GM18861 (cell line): ENCODE measurements around the gene FMN2.

Source experiments
- ATAC-seq: cut with Tn5 transposase; IDR thresholded peaks from one replicate; pipeline ENCODE4 v1.9.1; 2021; ENCODE audit not compliant: unreplicated experiment

Gene FMN2

GRCh38 chr1:240192851-240193250 is 101.2 kb downstream of the FMN2 start:
- ATAC-seq = no peak

- ATAC-seq = no peak
These were observed 102.0 kb downstream of the FMN2 start for GRCh38 chr1:240193679-240194078.

GRCh38 chr1:240194120-240194519 is 102.4 kb downstream of the FMN2 start:
- no peak for ATAC-seq

GRCh38 chr1:240198376-240198775 is 106.7 kb downstream of the FMN2 start:
- no peak for ATAC-seq

- no peak for ATAC-seq
These were observed 108.3 kb downstream of the FMN2 start for GRCh38 chr1:240199758-240200645.

DNA sequence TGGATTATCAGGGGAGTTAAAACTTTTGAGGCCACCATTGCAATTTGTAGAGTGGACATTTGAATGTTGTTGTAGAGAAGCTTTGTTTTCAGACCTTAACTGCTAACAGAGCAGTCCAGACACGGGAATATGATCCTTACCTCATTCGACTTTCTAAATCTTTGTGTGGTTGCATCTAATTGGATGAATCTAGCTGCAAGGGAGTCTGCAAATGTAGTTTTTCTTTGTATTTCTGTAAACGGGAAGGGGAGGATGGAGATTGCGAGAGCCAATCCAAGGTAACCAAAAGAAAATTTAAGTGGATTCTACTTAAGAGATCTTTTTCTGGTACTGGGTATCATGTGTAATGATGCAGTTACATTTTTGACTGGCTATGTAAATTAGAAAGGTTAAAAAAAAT is 110.2 kb downstream of the FMN2 start:
- ATAC-seq = no peak

DNA sequence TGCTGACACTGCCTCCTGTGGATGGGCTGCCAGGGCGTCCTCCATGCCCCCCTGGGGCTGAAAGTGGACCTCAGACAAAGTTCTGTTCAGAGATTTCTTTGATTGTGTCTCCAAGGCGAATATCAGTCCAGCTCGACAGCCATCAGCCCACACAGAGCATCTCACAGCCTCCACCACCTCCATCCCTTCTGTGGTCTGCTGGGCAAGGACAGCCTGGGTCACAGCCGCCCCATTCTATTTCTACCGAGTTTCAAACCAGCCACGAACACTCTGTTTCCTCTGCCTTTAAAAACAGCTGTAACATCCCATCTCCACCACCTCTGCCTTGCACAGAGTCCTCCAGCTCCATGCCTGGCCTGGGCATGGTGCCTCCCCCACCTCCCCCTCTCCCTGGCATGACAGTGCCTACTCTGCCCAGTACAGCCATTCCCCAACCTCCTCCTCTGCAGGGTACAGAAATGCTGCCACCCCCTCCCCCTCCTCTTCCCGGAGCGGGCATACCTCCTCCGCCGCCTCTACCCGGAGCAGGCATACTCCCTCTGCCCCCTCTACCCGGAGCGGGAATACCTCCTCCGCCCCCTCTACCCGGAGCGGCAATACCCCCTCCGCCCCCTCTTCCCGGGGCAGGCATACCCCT is 115.5 kb downstream of the FMN2 start:
- ATAC-seq = no peak

- no peak for ATAC-seq
These were observed 118.3 kb downstream of the FMN2 start for GRCh38 chr1:240210026-240210425.

GRCh38 chr1:240212556-240212955 is 120.9 kb downstream of the FMN2 start:
- no peak for ATAC-seq

- no peak for ATAC-seq
These were observed 125.7 kb downstream of the FMN2 start for GRCh38 chr1:240217403-240217802.

DNA sequence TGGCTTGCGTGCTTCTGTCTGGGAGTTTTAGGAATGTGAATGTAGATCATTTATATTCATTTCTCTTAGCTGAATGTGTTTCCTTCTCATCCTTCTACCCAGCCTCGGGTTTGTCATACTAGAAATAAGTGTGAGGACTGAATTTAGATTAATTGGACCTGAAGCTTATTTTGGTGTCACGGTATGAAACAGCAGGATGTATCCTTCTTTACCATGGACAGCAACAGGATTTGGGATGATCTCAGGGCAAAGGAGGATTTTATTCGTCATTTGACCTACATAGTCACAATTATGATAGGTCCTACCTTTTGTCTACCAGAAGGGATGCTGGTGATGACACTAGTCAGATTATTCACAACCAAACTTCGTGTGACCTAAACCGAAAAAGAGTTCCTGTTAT is 127.4 kb downstream of the FMN2 start:
- no peak for ATAC-seq

DNA sequence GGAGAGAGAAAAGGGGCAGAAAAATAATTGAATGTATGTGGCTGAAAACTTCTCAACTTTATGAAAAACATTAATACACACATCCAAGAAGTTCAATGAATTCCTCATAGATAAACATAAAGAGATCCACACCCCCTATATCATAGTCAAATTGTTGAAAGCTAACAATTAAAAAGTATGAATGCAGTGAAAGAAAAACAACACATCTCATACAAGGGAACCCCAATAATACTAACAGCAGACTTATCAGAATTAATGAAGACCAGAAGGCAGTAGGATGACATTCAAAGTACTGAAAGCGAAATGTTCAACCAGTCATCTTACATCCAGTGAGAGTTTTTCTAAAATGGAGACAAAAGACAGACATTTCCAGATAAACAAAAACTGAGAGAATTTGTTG is 134.4 kb downstream of the FMN2 start:
- no peak for ATAC-seq

- ATAC-seq = no peak
These were observed 139.1 kb downstream of the FMN2 start for GRCh38 chr1:240230816-240231215.

DNA sequence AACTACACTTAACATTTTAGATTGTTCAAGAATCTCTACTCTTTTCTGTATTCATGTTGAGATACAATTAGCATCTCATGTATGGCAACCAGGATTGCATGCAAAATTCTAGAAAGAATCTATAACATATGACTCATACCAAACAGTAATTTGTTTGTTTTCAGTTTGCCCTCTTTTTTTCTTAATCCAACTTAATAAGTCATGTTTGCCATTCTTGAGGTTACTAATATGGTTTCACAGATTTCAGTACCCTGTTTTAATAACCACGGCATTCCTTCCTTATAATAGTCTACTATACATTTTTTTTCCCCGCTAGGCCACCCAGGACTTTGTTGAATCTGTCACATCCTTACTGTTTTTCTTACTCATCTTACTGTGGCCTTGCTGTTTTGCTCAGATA is 140.8 kb downstream of the FMN2 start:
- no peak for ATAC-seq

DNA sequence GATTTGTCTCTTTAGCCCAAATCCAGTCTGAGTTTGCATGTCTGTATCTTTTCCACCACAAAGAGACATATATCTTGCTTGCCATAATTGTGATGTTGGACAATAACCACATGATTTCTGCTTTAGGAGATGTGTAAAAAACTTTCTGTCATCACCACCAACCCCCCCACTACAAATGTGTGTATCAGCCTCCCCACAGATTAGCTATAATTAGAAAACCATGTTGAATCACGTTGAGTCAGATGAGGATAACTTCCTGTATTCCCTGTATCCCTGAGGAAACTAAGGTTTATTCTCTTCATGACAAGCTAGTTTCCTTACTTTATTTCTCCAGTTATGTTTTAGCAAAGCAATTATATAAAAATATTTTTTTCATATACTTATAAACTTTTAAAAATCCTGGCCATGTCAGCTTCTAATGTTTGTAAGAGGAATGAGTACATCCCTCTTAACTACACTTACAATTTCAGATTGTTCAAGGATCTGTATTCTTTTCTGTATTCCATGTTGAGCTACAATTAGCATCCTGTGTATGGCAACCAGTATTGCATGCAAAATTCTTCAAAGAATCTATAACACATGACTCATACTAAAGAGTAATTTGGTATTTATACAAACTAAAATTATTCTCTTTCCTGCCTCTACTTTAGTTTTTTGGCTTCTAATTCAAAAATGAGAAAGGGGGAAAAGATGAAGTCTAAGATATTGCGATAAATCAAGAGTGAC is 143.0 kb downstream of the FMN2 start:
- ATAC-seq = no peak

- ATAC-seq = no peak
These were observed 144.0 kb downstream of the FMN2 start for GRCh38 chr1:240235521-240236288.

- no peak for ATAC-seq
These were observed 145.6 kb downstream of the FMN2 start for GRCh38 chr1:240237305-240237721.

- ATAC-seq = no peak
These were observed 147.6 kb downstream of the FMN2 start for GRCh38 chr1:240239309-240239708.

DNA sequence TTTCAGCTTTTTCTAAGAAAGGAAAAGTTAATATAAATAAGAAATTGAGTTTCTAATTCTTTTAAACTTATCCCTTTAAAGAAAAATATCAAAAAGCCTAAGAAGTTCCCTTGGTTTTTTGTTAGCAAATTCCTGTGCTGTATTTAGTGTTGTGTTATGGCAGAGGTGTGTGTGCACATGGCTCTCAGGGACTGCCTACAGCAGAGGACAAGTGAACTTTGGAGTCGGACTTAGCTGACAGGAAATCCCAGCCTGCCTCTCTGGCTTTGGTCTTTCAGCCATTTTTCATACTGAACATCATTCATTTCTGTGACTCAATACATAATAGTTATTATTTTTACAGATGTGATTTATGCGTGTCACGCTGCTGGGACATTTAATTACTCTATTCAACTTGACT is 149.6 kb downstream of the FMN2 start:
- no peak for ATAC-seq

GRCh38 chr1:240242601-240243144 is 151.0 kb downstream of the FMN2 start:
- ATAC-seq = no peak
